Muscle of arm (tissue), 12 donors: Measurements from ENCODE around the gene VPS37D. TPM values are rescaled to one million over a fixed set of nuclear protein-coding genes. Genes with fewer than 3 reads are reported as not detected.
"Not testable (repeated sequence)": the region's sequence is repeated elsewhere in the genome, so short reads cannot be mapped to it uniquely, and the experiment has no call there.

Experiments
- DNase-seq: peaks from one replicate; pipeline ENCODE4 v3.0.0-alpha.2; 2013
- polyA plus RNA-seq, 12 donors: library from polyadenylated mRNA; unstranded; fragments of 120-200 nt; gene quantifications; one replicate each; pipeline ENCODE4 v1.2.1, GENCODE V29; 2013; ENCODE audit not compliant: insufficient read length in 12 of 12

Gene VPS37D
- polyA plus RNA-seq, 12 donors = 1.6 to 4.2 (median 2.2) TPM; not detected in 2

DNA sequence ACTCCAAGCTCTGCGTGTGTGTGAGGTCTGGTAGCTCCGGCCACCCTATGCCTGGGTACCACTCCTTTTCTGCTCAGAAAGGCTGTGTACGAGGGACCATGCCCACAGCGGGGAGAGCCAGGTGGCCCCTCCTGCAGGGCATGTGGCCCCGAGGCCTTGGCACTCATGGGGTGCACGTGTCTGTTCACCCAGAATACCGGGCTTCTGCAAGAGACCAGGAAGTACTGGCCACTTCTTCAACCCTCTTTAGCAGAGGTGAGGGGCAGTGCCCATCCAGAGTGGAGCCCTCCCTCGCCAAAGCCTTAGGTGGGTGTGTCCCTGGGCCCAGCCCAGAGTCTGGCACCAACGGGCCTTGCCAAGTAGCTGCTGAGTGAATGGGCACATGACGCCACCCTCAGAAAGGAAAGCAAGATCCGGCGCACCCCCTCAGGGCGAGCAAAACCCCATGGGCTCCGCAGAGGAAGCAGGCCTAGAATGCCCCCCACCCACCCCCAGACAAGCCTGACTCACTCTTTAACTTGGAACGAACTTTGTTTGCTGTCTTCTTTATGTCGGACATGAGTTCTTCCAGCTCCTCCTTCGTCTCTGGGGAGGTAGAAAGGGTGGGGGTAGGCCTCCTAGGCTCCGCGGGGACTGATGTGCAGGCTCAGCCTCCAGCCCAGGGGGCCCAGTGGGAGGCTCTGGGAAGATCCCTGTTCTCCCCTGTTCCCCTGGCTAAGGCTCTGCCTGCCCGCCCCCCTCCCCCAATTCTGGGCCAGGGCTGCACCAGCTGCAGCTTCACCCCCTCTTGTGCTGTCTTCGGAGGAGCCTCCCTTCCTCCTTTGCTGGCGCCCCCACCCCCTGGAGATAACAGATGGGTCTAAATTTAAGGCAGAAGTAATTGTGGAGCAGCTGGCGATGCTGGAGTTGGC, 37.3 kb downstream of the VPS37D start:
- no peak for DNase-seq

DNA sequence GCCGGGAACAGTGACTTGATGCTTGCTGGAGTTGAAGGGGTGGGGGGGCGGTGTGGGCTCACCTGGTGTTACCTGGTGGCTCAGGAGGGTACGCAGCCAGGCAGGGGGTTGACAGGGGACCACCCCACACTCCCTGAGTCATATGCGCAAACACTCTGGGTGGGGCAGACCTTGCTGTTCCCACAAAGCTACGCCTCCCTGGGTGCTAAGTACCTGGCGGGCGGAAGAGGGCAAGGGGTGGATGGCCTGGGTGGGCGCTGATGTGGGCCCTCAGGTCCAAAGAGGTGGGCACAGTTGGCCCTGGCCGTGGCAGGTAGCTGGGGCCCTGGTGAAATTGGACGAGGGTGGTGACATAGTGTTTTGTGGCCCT, 37.9 kb downstream of the VPS37D start:
- no peak for DNase-seq

DNA sequence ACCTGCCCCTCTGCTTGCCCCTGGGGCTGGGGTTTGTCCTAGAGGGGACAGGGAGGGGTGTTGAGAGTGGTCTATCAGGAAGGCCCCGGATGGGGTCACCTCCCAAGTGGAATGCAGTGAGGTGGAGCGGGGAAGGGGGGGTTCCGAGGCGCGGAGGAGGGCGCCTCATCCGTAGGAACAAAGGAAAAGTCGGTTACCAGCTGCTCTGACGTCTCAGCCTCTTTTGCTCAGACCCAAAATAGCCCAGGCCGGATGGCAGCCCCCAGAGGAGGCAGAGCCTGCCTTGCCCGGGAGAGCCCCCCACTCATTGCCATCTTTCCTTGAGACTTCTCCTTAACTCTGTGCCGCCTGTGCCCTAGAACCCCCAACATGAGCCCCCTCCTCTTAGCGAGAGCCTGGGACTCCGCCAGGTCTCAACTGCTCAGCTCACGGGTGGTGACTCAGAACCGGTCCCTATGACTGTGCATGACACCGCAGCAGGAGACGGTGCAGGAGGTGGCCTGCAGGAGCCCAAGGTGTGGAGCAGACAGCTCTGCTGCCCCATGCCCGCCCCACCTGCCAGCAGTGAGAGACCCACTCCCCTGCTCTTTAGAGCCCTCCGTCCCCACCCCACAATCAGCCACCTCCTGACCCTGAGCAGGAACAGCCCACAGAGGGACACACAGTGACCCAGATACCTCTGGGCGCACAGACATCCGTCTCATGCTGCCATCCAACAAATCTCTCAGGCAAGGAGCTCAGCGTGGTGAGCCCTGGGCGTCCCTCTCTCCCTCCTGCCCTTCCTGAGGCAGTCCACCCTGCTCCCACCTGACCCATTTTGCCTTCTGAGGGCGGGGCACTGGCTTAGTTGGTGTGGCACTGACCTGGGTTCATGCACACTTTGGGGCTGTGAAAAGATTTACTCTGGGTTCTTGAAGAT, 38.8 kb downstream of the VPS37D start:
- DNase-seq = no peak

DNA sequence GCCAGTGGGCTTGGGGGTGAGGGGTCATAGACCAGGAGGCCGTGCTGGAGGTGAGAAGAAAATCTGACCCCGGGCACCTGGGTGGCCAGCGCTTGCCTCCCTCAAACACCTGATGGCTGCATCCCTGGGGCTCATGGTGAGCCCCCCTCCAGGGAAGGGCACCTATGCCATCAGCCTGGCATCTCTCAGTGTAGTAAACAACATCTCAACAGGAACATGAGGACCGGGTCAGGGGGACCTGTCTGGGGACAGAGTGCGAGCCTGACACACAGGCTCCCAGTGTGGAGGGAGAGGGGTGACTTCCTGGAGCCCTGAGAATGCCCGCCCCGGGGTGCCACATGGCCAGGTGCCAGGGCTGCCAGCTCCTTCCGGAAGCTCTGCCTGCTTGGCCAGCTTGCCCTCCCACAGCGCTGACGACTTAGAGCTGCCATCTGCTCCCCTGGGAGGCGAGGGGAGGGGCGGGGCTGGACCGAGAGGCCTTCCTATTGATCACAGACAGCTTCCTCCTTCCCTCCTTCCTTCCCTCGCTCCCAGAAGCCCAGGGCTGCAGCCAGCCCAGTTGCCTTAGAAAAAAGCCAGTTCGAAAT, 39.5 kb downstream of the VPS37D start:
- DNase-seq = no peak

DNA sequence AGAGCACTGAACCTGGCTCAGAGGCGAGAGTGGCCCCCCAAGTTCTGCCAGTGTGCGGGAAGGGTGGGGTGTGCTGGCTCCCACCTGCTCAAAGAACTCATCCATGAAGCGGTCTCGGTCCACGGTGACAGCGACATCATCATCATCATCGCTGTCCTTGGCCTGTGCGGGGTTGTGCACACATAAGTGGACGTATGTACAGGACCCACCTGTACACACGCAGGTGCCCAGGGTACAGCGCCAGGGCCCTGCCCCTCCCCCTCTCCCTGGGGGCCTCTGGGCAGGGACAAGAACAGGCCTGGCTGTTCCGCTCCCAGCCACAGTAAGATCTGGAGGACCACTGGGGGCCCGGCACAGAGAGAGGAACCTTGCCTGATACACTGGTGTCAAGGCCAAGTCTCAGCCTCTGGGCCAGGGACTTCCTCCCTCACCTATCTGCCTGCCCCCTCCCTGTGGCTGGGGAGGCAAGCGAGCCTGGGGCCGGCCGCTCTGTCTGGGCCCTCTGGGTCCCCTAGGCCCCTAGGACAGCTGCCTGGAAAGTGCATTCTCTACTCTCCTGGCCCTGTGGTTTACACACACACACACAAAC, 41.4 kb downstream of the VPS37D start:
- no peak for DNase-seq

DNA sequence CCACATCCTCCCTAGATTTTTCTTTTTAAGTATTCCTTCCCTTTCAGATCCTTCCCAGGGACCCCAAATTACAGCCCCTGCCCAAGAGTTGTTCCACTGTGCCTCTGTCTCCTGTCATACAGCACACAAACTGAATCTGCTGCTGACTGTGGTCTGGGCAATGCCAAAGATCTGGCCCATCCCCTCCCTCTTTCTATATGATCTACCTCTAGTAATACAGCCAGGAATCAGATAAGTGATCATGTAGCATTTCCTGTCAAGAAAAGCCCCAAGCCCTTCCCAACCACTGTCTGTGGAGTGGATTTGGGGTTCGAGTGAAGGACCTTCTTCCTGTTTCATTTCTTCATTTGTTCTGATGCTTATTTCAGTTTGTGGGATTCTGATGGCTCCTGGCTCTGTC, 45.1 kb downstream of the VPS37D start:
- no peak for DNase-seq

DNA sequence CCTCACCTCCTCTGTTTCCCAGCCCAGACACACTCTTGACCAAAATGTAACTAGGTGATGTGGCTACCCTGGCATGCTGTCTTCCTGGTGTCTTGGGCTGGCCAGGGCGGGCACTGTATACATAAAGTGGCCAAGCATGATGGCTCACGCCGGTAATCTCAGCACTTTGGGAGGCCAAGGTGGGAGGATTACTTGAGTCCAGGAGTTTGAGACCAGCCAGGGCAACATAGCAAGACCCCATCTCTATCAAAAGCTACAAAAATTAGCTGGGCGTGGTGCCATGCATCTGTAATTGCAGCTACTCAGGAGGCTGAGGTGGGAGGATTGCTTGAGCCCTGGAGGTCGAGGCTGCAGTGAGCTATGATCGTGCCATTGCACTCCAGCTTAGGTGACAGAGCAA, 45.7 kb downstream of the VPS37D start:
- not testable (repeated sequence) for DNase-seq

DNA sequence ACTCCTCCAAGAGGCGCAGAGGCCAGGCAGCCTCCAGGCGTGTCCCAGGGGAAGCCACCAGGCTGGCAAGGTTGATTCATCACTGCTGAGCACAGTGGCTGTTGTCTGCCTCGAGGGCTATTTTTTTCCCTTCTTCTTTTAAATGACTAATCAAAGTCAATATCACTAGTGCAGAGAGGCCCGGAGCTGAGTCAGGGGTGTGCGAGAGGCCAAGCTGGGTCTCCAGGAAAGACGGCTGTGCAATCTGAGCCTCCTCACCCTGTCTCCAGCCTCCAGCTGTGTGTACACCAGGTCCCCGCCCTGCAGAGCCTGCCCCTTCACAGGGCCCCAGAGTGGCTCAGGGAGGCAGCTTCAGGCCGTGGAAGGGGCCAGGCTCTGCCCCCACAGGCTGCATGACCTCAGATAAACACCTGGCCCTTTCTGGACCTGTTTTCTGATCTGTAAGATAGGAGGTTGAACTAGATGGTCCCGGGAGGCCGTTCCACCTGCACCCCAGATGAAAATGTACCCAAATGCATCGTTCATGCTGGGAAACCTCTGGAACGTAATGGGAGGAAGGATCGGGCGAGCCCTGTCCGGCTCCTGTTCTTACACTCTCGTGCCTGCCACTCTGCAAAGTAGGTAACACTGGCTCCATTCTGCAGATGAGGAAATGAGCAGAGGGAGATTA, 48.2 kb downstream of the VPS37D start:
- peak; percentile 57 for DNase-seq

DNA sequence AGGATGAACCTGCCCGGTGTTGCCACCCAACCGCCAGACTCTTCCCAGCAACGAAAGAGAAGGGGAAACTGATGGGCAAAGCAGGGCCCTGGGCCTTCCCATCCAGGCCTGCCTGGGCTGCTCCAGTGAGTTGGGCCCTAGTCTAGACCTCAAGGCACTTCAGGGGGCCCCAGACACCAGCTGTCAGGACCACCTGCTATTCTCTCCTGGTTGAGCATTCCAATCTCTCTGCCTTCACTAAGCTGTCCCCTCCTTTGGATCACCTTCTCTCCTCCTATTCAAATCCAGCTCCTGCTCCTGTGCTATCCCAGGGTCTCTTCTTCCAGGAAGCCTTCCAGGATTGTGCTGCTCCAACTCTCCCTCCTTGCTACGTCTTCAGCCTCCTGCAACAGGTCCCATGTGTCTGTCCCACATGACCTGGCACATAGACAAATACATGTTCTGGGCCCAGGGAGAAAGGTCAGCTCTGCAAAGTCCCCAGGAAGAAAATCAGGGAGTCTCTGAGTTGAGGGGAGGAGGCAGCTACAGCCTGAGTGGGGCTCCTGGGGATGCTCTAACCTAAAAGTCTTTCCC, 48.8 kb downstream of the VPS37D start:
- DNase-seq = no peak

DNA sequence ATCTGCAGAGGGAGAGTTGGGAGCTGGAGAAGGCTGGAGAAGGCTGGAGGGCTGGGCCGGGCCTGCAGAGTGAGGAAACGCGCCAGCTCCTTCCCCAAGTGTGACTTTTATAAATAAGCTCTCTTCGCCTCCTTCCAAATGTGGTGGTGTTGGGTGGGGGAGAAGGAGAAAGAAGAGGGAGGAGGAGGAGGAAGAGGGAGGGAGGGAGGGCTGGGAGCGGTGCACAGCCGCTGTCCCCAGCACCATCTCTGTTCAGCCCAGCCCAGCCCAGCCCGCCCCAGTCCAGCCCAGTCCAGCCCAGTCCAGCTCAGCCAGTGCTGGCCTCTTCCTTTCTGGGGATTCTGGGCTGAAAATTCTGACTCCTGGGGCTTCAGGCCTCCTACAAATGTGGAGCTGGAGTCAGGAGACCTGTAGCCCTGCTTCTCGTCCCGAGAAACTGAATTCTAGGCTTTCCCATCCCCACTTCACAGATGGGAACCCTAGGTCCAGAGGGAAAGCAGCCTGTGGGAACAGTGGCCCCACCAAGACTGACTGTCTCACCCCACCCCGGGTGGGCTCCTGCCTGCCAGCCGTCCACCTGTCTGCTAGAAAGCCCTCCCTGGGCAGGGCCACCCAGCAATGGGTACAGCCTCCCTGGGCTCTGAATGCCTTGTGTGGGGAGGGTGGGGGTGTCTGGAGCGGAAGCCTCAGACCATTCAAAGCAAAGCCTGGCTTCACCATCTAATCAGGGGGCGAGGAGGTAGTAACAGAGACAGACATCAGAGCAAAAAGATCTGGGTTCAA, 49.6 kb downstream of the VPS37D start:
- DNase-seq = peak; percentile 57

DNA sequence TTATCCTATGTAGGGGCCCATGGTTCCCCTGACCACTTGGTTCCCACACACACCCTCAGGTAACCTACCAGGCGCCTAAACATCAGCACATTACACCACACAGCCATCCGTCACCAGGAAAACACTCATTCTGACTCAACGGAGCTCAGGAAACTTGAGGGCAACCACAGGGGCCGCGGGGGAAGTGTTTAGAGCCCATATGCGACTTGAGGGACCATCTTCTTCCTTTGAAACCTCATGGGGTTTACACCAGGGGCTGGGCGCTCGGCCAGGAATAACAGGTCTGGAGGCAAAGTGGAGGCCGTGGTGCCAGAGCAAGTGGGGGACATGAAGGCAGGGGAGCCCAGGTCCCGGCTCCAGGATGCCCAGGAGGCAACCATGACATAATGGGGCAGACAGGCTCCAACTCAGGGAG, 50.4 kb downstream of the VPS37D start:
- DNase-seq = no peak

DNA sequence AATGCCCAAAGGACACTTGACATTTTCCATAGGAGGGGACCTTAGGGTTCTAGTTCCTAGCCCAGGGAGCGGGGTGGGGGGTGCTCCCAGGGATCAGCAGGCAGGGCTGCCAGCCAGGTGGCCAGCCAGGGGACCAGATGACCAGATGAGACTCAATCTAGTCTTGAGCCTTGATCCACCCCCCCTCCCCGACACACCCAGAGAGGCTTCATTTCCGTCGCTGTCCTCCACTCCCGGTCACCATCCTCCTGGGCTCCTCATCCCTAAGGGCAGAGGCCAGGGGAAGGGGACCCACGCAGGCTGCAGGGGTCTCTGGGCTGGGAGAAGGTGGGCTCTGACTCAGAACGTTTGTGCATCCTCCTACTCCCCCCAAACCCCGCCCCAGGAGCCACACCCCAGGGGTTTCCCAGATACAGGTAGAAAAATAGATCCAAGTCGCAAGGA, 50.8 kb downstream of the VPS37D start:
- DNase-seq = no peak

DNA sequence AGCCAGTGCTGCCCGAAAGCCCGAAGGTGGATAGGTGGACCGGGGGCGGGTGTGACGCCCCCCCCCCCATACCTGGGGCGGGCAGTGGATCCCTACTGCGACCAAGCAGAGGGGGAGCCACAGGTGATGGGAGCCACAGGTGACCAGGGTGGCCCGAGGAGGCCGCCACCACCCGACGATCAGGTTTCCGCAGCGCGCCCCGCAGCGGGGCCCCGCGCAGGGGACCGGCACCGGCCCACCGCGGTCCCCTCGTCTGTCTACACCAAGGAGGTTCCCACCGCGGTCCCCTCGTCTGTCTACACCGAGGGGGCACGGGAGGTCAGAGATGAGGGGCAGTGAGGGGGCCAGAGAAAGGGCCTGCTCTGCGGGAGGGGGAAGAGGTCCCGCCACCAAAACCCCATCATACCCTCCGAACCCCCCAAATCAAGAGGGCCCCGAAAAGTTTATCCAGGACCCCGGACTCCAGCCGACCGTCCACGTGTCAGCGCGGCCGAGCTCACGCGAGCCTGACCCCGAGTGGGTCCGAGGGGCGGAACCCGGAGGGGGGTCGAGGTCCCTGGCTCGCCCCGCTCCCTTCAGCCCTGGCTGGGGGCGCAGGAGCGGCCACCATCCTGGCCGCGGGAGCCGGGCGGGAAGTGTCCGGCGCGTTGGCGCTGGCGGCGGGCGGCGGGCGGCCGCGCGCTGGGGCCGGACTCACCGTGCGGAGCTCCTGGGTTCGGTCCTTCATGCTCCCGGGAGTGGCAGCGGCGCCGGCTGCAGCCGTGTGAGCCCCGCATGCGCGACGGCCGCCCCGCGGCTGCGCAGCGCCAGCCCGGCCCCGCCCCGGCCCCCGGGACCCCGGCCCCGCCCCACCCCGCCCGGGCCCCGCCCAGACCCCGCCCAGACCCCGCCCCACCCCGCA, 51.5 kb downstream of the VPS37D start, which contains the start of gene STX1A:
TSS of gene STX1A (minus strand) at position 765 of the 901 bp plus-strand sequence. CDS start at position 727, 38 bp downstream.
- no peak for DNase-seq

DNA sequence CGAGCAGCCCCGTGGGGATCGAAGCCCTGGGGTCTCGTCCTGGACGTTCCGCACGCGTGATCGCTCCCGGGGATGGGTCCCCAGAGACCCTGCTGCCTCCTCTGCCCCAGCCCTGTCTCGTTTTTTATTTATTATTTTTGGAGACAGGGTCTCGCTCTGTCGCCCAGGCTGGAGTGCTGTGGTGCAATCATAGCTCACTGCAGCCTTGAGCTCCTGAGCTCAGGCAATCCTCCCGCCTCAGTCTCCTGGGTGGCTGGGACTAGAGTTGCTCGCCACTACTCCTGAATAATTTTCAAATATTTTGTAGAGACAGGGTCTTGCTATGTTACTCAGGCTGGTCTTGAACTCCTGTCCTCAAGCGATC, 52.2 kb downstream of the VPS37D start:
- no peak for DNase-seq

DNA sequence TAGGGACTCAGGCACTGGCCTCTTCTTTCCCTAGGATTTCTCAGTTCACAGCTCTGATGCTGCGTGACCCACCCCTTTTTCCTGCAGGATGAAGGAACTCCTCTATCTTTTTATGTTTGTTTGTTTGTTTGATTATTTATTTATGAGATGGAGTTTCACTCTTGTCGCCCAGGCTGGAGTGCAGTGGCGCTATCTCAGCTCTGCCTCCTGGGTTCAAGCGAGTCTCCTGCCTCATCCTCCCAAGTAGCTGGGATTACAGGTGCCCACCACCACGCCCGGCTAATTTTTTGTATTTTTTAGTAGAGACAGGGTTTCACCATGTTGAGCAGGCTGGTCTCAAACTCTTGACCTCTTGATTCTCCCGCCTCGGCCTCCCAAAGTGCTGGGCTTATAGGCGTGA, 52.8 kb downstream of the VPS37D start:
- not testable (repeated sequence) for DNase-seq

DNA sequence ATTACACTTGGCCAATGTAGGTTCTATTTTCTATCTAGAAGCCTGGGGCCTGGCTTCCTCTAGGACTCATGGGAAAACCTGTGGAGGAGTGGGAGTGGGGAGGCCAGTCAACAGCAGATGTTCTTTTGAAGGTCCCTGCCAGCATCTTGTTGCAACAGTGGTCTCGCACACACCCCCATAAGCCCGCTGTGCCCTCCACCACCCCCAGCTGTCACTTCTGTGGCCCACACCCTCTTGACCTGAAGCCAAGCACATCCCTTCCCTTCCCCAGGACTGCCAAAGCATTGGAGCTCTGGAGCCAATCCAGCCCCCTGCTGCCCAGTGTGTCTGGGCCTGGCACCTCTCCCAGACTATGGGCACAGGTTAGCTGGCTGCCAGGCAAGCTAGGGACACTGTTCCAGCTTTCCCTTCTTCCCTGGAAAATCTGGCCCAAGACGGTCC, 53.8 kb downstream of the VPS37D start:
- peak; percentile 69 for DNase-seq
